Muscle of leg (tissue), 16 donors: ENCODE measurements around the gene OR2L2. TPM values are rescaled to one million over a fixed set of nuclear protein-coding genes. Genes with fewer than 3 reads are reported as not detected.

Source experiments
- DNase-seq: peaks from one replicate; pipeline ENCODE4 v3.0.0; 2013
- H3K27ac ChIP-seq: one replicate; pipeline ENCODE4 v1.5.1; 2013; ENCODE audit warnings: mild to moderate bottlenecking, low read length, control low read depth
- H3K27me3 ChIP-seq: one replicate; pipeline ENCODE4 v1.6.1; 2013; ENCODE audit warnings: low read length; ENCODE audit not compliant: control insufficient read depth, insufficient read depth
- H3K36me3 ChIP-seq: one replicate; pipeline ENCODE4 v1.6.1; 2013; ENCODE audit warnings: low read length; ENCODE audit not compliant: control insufficient read depth, insufficient read depth
- H3K4me1 ChIP-seq: one replicate; pipeline ENCODE4 v1.6.1; 2013; ENCODE audit warnings: low read length; ENCODE audit not compliant: control insufficient read depth, insufficient read depth
- H3K4me3 ChIP-seq: one replicate; pipeline ENCODE4 v1.5.1; 2013; ENCODE audit warnings: low read length, control low read depth
- H3K9me3 ChIP-seq: replicated peaks from 2 replicates; pipeline ENCODE4 v1.6.1; 2013; ENCODE audit warnings: low read depth, low read length; ENCODE audit not compliant: control insufficient read depth
- WGBS: methylation state at CpG from one replicate; pipeline ENCODE4 v1.1.5; 2013; ENCODE audit warnings: missing lambda C conversion rate; ENCODE audit not compliant: insufficient coverage; 5-methylcytosine and 5-hydroxymethylcytosine counted together
- long read RNA-seq, 11 donors: transcript quantifications; one replicate each; lab custom pipeline, GENCODE V29; 2026
- polyA plus RNA-seq, 8 donors: library from polyadenylated mRNA; unstranded; fragments of 120-200 nt; gene quantifications; one replicate each; pipeline versions ENCODE4 v1.2.1 to v1.2.3, GENCODE V29; 2013; ENCODE audit warnings: inconsistent platforms in 1 of 8, low replicate concordance in 1 of 8; ENCODE audit not compliant: insufficient read length in 8 of 8, insufficient read depth in 1 of 8
- total RNA-seq: library from RNA; stranded (reverse); fragments of 120-200 nt; gene quantifications from one replicate; pipeline ENCODE4 v1.2.4, GENCODE V29; 2013

OR2L2 gene
- total RNA-seq (0.04 TPM), polyA plus RNA-seq (under 1 TPM in 2 of 8 donors, not detected in 6; 0.04 to 0.16 TPM)
- long read RNA-seq, donor 1: 0 reads
- long read RNA-seq, donor 2: 0 reads
- long read RNA-seq, donor 3: 0 reads
- long read RNA-seq, donor 4: 0 reads
- long read RNA-seq, donor 5: 0 reads
- long read RNA-seq, donor 6: 0 reads
- long read RNA-seq, donor 7: 0 reads
- long read RNA-seq, donor 8: 0 reads
- long read RNA-seq, donor 9: 0 reads
- long read RNA-seq, donor 10: 0 reads
- long read RNA-seq, donor 11: 0 reads

GRCh38 chr1:248029770-248030169, at the start of gene OR2L2:
Gene OR2L2, plus strand, starts transcription at chr1:248030070. Its CDS starts 8,198 bp downstream, at chr1:248038268.
- Histone ChIP-seq H3K4me3 (no peak within 1 kb of the TSS), H3K27me3 (no peaks in the 10 kb centered on the region), H3K4me1 (no peaks in the 10 kb centered on the region), H3K36me3 (no peaks in the 10 kb centered on the region), H3K27ac (no peak within 1 kb of the TSS), H3K9me3 (peaks cover 16% of the 10 kb centered on the region)
- WGBS: no CpG with 5 or more reads among the region's 2 CpGs
- DNase-seq: no peak

- Histone ChIP-seq H3K9me3 (peaks cover 25% of the 10 kb centered on the region), H3K36me3 (no peaks in the 10 kb centered on the region), H3K4me1 (no peaks in the 10 kb centered on the region), H3K27me3 (no peaks in the 10 kb centered on the region), H3K27ac (no peak overlapping the region), H3K4me3 (no peak overlapping the region)
- WGBS: no CpG with 5 or more reads among the region's 2 CpGs
- DNase-seq: no peak
These were observed 36.9 kb upstream of the OR2L2 start for GRCh38 chr1:247992986-247993385.

GRCh38 chr1:247998811-247999210, 31.1 kb upstream of the OR2L2 start:
- H3K4me3 ChIP-seq: no peak overlapping the region
- no peaks in the 10 kb centered on the region for H3K27me3 ChIP-seq
- no peaks in the 10 kb centered on the region for H3K36me3 ChIP-seq
- DNase-seq: no peak
- H3K27ac ChIP-seq: no peak overlapping the region
- H3K4me1 ChIP-seq: no peaks in the 10 kb centered on the region
- peaks cover 17% of the 10 kb centered on the region for H3K9me3 ChIP-seq
- no CpG with 5 or more reads among the region's 2 CpGs for WGBS

- WGBS: no CpG with 5 or more reads among the region's 1 CpG
- H3K27me3 ChIP-seq: no peaks in the 10 kb centered on the region
- no peaks in the 10 kb centered on the region for H3K4me1 ChIP-seq
- H3K4me3 ChIP-seq: no peak overlapping the region
- H3K9me3 ChIP-seq: peaks cover 13% of the 10 kb centered on the region
- H3K36me3 ChIP-seq: no peaks in the 10 kb centered on the region
- H3K27ac ChIP-seq: no peak overlapping the region
- DNase-seq: no peak
These were observed 29.7 kb upstream of the OR2L2 start for GRCh38 chr1:248000169-248000568.

GRCh38 chr1:248007778-248008177, 22.1 kb upstream of the OR2L2 start:
- H3K36me3 ChIP-seq: no peaks in the 10 kb centered on the region
- no peak overlapping the region for H3K4me3 ChIP-seq
- no peaks in the 10 kb centered on the region for H3K27me3 ChIP-seq
- WGBS: no CpG with 5 or more reads among the region's 1 CpG
- DNase-seq: no peak
- H3K9me3 ChIP-seq: peaks cover 31% of the 10 kb centered on the region
- H3K4me1 ChIP-seq: no peaks in the 10 kb centered on the region
- H3K27ac ChIP-seq: no peak overlapping the region

GRCh38 chr1:248009681-248010080, 20.2 kb upstream of the OR2L2 start:
- H3K9me3 ChIP-seq: peaks cover 36% of the 10 kb centered on the region
- no peak for DNase-seq
- no peaks in the 10 kb centered on the region for H3K4me1 ChIP-seq
- no peaks in the 10 kb centered on the region for H3K27me3 ChIP-seq
- H3K27ac ChIP-seq: no peak overlapping the region
- no peaks in the 10 kb centered on the region for H3K36me3 ChIP-seq
- no peak overlapping the region for H3K4me3 ChIP-seq
- 80% methylated on average over 1 of the region's 3 CpGs for WGBS

DNA sequence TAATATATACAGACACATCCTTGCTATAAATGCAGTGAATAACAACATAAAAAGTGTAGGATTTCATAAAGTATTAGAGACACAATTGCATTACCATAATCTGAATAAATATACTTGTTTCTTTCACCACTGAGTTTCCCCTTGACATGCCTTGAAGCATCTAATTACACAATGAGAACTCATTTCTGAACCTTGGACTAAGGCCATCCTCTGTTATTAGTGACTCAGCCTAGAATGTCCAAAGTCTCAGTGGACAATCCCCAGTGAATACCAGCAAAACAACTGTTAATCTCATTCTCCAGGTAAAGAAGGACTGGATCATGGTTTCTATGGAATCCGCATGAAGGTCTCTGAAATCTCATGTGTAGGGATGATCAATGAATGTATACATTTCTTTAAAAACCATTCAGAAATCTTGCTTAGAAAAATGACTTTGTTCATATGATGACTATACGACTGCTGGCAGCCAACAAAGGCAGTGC, 16.6 kb upstream of the OR2L2 start, which contains the start of gene OR2L5:
OR2L5 (plus strand) TSS at position 432 of the 482 bp plus-strand sequence. CDS start 8,288 bp downstream, outside the sequence.
- Histone ChIP-seq H3K27ac (no peak within 1 kb of the TSS), H3K4me1 (no peaks in the 10 kb centered on the region), H3K4me3 (no peak within 1 kb of the TSS), H3K27me3 (no peaks in the 10 kb centered on the region), H3K9me3 (peaks cover 28% of the 10 kb centered on the region), H3K36me3 (no peaks in the 10 kb centered on the region)
- no peak for DNase-seq
- no CpG with 5 or more reads among the region's 2 CpGs for WGBS

- Histone ChIP-seq H3K4me3 (no peak overlapping the region), H3K4me1 (no peaks in the 10 kb centered on the region), H3K27ac (no peak overlapping the region), H3K9me3 (peaks cover 34% of the 10 kb centered on the region), H3K27me3 (no peaks in the 10 kb centered on the region), H3K36me3 (no peaks in the 10 kb centered on the region)
- no CpG with 5 or more reads among the region's 1 CpG for WGBS
- DNase-seq: no peak
These were observed 14.1 kb upstream of the OR2L2 start for GRCh38 chr1:248015803-248016202.

- H3K4me1 ChIP-seq: no peaks in the 10 kb centered on the region
- no CpG with 5 or more reads among the region's 5 CpGs for WGBS
- DNase-seq: no peak
- H3K27me3 ChIP-seq: no peaks in the 10 kb centered on the region
- H3K27ac ChIP-seq: no peak overlapping the region
- peaks cover 16% of the 10 kb centered on the region for H3K9me3 ChIP-seq
- H3K4me3 ChIP-seq: no peak overlapping the region
- H3K36me3 ChIP-seq: no peaks in the 10 kb centered on the region
These were observed 15.3 kb downstream of the OR2L2 start for GRCh38 chr1:248045209-248045608.

GRCh38 chr1:248046536-248046935, 16.7 kb downstream of the OR2L2 start, which contains the start of gene OR2L3:
Gene OR2L3, plus strand, starts transcription at chr1:248046836. Its CDS starts 13,846 bp downstream, at chr1:248060682.
- Histone ChIP-seq H3K36me3 (no peaks in the 10 kb centered on the region), H3K9me3 (peaks cover 13% of the 10 kb centered on the region), H3K27me3 (no peaks in the 10 kb centered on the region), H3K4me3 (no peak within 1 kb of the TSS), H3K4me1 (no peaks in the 10 kb centered on the region), H3K27ac (no peak within 1 kb of the TSS)
- no CpG with 5 or more reads among the region's 2 CpGs for WGBS
- DNase-seq: no peak
